HG03280 (cell line): ENCODE data around the gene SLC15A3.

Source experiments
- ATAC-seq: cut with Tn5 transposase; IDR thresholded peaks from one replicate; pipeline ENCODE4 v1.9.1; 2021; ENCODE audit warnings: mild to moderate bottlenecking, moderate library complexity; ENCODE audit not compliant: unreplicated experiment

SLC15A3 gene

GRCh38 chr11:60899046-60899936 lies 52.7 kb downstream of the SLC15A3 start:
- no peak for ATAC-seq

GRCh38 chr11:60897496-60897895 lies 54.5 kb downstream of the SLC15A3 start:
- ATAC-seq: no peak

DNA sequence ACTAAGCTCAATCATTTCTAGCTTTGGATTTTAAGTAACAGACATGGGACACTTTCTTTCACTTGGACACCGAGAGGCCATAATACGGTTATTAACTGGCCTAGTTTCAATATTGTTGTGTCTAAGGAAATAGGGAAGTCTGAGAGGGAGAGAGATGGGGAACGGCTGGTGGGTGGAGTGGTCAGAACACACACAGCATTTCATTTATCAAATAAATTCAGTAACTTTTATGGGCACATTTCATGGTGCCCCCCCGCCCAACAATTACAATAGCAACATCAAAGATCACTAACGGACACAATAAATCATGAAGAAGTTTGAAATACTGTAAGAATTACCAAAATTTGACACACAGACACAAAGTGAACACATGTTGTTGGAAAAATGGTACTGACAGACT lies 56.3 kb downstream of the SLC15A3 start:
- ATAC-seq: no peak

DNA sequence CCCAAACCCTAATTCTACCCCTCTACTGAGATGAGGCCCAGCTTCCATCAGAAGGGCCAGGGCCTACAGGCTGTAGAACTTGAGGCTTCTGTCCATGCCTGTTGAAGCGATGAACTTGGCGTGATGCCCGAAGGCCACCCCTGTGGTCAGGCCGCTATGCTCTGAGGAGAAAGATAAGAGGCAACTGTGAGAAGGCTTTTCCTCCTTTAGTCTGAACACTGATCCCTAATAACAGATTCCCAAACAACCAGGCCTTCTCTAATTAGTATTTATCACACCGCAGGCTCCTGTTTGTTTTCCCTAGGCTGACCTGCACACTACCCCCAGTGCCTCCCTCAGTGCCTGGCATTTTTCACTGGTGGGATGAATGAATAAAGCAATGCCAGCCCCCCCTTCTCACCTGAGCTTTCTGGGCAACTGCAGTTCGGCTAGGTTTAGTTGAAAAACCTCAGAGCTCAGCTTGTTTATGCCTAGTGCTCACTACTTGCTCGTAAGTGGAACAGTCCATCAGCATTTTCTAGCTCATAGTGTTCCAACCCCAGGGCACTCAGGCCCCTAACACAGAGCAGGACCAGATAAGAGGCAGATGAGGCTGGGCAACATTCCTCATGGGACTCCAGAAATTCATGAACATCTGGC lies 60.8 kb downstream of the SLC15A3 start:
- ATAC-seq: no peak

DNA sequence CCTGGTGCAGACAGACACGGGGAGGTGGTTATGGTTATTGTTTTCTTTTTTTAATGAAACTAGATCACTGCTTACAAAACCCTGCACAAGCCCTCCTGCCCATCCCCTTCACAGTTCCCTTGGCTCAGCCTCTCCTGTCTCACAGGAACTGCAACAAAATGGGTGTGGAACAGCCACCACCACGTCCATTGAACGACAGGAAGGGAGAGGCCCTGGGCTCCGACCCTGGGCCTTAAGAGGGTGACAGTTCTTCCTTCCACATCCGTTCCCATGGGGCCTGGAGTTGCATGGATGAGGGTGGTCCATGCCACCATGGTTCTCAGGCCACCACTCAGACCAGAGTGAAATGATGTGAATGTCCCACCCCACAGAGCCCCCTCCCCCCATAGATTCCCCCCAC lies 61.3 kb downstream of the SLC15A3 start:
- no peak for ATAC-seq

- no peak for ATAC-seq
These were observed 62.1 kb downstream of the SLC15A3 start for GRCh38 chr11:60889869-60890311.

GRCh38 chr11:60887556-60887955 lies 64.4 kb downstream of the SLC15A3 start:
- peak; percentile 47 for ATAC-seq
